Nephron progenitor cell (in vitro differentiated cells): ENCODE measurements around the gene EPB41L5.

ENCODE experiments used
- DNase-seq: peaks from one replicate; pipeline ENCODE4 v3.0.0; 2021
- H3K27ac Mint-ChIP-seq: 2 replicates; pipeline ENCODE4 v1.8.0; 2021; ENCODE audit warnings: mild to moderate bottlenecking, moderate library complexity, mixed read lengths
- H3K27me3 Mint-ChIP-seq: 2 replicates; pipeline ENCODE4 v1.8.0; 2021; ENCODE audit warnings: mild to moderate bottlenecking, low read depth, mixed read lengths; ENCODE audit not compliant: poor library complexity
- H3K36me3 Mint-ChIP-seq: 2 replicates; pipeline ENCODE4 v1.8.0; 2021; ENCODE audit warnings: low read depth, mixed read lengths
- H3K4me1 Mint-ChIP-seq: 2 replicates; pipeline ENCODE4 v1.8.0; 2021; ENCODE audit warnings: mixed read lengths
- H3K4me3 Mint-ChIP-seq: 2 replicates; pipeline ENCODE4 v1.8.0; 2021; ENCODE audit warnings: mild to moderate bottlenecking, moderate library complexity, mixed read lengths
- H3K9me3 Mint-ChIP-seq: 2 replicates; pipeline ENCODE4 v1.8.0; 2021; ENCODE audit warnings: mild to moderate bottlenecking, moderate library complexity, mixed read lengths
- TF ChIP-seq, protein P1 (sequence below): fragments of 200-600 bp; sonication (generic); IDR thresholded peaks from 2 replicates; pipeline ENCODE4 v1.5.0; 2021; ENCODE audit warnings: antibody characterized with exemption

The EPB41L5 gene

DNA sequence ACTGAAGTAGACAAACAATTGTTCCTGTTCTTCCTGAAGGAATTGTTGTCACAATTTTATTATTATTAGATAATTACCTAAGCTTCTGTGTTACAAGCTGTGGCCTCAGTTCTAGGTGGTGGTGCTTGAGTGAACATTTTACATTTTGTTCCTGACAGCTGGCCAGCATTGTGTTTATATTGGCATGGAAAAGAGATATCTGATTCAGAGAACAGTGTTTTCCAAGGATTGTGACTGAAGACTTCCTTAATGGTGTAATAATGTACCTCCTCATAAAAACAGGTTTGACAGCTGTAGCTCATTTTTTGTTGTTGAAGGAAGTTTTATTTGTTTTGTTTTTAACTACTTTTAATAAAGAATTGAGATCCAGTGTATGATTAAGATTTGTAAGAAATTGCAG is 95.2 kb downstream of the EPB41L5 start:
- Mint-ChIP-seq H3K9me3 (no peaks in the 10 kb centered on the region), H3K27ac (no peak overlapping the region)

DNA sequence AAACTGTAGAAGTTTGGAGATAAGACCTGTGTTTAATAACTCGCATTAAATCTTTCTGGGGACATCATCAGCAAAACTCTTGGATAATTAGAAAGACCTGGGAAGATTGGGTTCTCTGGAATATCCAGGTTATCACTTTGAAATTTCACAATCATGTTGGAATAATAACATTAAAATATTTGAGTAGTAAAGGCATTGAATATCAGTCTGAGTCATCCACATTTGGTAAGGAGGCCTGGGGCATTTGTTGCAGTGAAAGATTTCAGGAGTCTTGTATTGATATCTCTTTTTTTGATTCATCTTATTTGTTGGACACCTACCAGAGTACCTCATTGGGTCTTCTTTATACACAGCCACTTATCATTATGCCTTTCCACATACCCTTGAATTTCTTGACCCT is 95.9 kb downstream of the EPB41L5 start:
- H3K4me1 Mint-ChIP-seq = no peaks in the 10 kb centered on the region
- no peaks in the 10 kb centered on the region for H3K27me3 Mint-ChIP-seq
- H3K9me3 Mint-ChIP-seq = no peaks in the 10 kb centered on the region
- TF ChIP-seq, protein P1, sequence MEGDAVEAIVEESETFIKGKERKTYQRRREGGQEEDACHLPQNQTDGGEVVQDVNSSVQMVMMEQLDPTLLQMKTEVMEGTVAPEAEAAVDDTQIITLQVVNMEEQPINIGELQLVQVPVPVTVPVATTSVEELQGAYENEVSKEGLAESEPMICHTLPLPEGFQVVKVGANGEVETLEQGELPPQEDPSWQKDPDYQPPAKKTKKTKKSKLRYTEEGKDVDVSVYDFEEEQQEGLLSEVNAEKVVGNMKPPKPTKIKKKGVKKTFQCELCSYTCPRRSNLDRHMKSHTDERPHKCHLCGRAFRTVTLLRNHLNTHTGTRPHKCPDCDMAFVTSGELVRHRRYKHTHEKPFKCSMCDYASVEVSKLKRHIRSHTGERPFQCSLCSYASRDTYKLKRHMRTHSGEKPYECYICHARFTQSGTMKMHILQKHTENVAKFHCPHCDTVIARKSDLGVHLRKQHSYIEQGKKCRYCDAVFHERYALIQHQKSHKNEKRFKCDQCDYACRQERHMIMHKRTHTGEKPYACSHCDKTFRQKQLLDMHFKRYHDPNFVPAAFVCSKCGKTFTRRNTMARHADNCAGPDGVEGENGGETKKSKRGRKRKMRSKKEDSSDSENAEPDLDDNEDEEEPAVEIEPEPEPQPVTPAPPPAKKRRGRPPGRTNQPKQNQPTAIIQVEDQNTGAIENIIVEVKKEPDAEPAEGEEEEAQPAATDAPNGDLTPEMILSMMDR = no peak
- H3K27ac Mint-ChIP-seq = no peak overlapping the region
- H3K4me3 Mint-ChIP-seq = no peak overlapping the region
- peaks cover 39% of the 10 kb centered on the region for H3K36me3 Mint-ChIP-seq
- no peak for DNase-seq

More for the DNA sequence above, 95.2 kb downstream of the EPB41L5 start:
- Mint-ChIP-seq H3K27me3 (no peaks in the 10 kb centered on the region), H3K4me1 (no peaks in the 10 kb centered on the region), H3K36me3 (peaks cover 34% of the 10 kb centered on the region), H3K4me3 (no peak overlapping the region)
- DNase-seq = no peak
- TF ChIP-seq, protein P1 = no peak

DNA sequence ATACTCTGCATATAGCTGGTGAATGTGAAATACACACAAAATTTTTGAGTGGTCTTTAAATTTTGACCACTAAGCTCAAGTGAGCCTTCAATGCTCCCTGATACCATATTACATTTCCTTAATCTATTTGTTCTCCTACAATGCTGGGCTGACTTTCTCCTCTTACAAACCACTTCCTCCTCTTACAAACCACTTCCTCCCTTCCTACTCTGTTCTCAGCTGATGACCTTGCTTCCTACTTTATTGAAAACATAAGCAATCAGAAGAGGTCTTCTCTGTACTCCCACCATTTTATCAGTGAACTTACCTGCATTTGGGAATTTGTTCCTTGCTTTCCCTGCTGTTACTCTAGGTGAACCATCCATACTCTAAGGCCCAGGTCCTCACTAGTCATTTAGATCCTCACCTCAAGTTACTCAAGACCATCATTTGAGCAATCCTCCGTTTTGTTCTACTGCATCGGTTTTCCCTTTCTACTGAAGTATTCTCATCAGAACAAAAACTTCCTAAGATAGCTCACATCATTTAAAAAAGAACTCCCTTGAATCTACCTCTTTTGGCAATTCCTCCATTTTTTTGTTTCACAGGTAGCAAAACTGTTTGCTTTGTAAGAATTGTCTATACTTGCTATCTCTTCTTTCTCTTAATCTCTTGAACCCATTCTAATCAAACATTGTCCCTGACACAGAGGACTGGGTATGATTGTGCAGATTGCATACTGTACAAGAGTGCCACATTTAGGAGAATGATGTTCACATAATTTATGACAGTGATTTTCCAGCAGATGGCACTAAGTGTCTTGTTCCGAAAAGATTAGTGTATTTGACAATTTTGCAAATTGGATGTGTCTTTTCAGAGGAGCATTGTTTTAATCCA is 96.5 kb downstream of the EPB41L5 start:
- Mint-ChIP-seq H3K4me3 (no peak overlapping the region), H3K27ac (no peak overlapping the region), H3K36me3 (peaks cover 32% of the 10 kb centered on the region), H3K4me1 (no peaks in the 10 kb centered on the region), H3K27me3 (no peaks in the 10 kb centered on the region), H3K9me3 (no peaks in the 10 kb centered on the region)
- TF ChIP-seq, protein P1 = no peak
- DNase-seq = no peak

DNA sequence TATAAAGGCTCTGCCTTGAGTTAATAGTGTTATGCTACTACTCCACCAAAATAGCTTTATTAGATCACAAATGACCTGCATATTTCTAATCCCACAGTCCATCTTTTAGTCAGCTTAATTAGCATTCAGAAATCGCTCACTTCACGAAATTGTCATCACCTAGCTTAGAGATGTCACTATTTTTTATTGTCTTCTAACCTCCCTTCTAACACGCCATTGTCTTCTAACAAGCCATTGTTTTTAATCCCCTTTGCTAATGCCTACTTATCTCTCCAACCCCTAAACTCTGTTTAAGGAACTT is 97.1 kb downstream of the EPB41L5 start:
- Mint-ChIP-seq H3K4me3 (no peak overlapping the region), H3K27me3 (no peaks in the 10 kb centered on the region), H3K36me3 (peaks cover 32% of the 10 kb centered on the region), H3K27ac (no peak overlapping the region), H3K4me1 (no peaks in the 10 kb centered on the region), H3K9me3 (no peaks in the 10 kb centered on the region)
- TF ChIP-seq, protein P1 = no peak
- DNase-seq = no peak

DNA sequence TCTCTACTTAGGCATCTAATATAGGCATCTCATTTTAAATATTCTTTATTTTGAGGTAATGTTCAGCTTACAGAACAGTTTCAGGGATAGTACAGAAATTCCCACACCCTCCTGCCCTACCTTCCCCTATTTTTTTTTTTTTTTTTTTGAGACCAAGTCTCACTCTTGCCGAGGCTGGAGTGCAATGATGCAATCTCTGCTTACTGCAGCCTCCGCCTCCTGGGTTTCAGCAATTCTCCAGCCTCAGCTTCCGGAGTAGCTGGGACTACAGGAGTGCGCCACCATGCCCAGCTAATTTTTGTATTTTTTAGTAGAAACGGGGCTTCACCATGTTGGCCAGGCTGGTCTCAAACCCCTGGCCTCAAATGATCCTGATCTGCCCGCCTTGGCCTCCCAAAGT is 97.6 kb downstream of the EPB41L5 start:
- H3K27me3 Mint-ChIP-seq = no peaks in the 10 kb centered on the region
- H3K4me3 Mint-ChIP-seq = no peak overlapping the region
- no peak for DNase-seq
- H3K27ac Mint-ChIP-seq = no peak overlapping the region
- peaks cover 32% of the 10 kb centered on the region for H3K36me3 Mint-ChIP-seq
- no peaks in the 10 kb centered on the region for H3K9me3 Mint-ChIP-seq
- TF ChIP-seq, protein P1 = no peak
- no peaks in the 10 kb centered on the region for H3K4me1 Mint-ChIP-seq

DNA sequence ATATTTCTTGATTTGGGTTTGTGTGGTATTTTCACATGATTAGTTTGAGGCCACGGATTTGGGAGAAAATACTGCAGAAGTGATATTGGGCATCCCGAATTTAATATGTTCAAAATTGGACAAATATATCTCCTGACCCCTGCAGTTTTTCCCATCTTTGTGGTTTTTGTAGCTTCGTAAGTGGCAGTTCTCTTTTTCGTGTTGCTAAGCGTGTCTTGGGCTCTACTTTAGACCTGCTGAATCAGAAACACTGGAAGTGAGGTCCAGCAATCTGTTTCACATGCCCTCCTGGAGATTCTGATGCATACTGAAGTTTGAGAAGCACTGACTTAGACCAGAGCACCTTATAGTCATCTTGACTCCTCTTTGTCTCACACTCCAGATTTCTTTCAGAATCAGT is 98.3 kb downstream of the EPB41L5 start:
- no peak overlapping the region for H3K27ac Mint-ChIP-seq
- no peak for DNase-seq
- no peaks in the 10 kb centered on the region for H3K27me3 Mint-ChIP-seq

More for the DNA sequence above, 98.3 kb downstream of the EPB41L5 start:
- peaks cover 27% of the 10 kb centered on the region for H3K36me3 Mint-ChIP-seq
- H3K4me3 Mint-ChIP-seq = no peak overlapping the region
- no peaks in the 10 kb centered on the region for H3K4me1 Mint-ChIP-seq
- TF ChIP-seq, protein P1 = no peak
- H3K9me3 Mint-ChIP-seq = no peaks in the 10 kb centered on the region
